Peyer's patch (tissue), 4 donors: Measurements from ENCODE around the gene CHEK2. TPM values are rescaled to one million over a fixed set of nuclear protein-coding genes. Genes with fewer than 3 reads are reported as not detected.

ENCODE experiments used
- DNase-seq, 3 donors: peaks; one replicate each; pipeline ENCODE4 v3.0.0-alpha.2; 2017 to 2019
- H3K27ac ChIP-seq, 4 donors: fragments of 200-600 bp; sonication (generic); one replicate each; pipeline ENCODE4 v1.5.1; 2016 to 2019
- H3K27me3 ChIP-seq, 2 donors: fragments of 200-600 bp; sonication (generic); one replicate each; pipeline ENCODE4 v1.5.1; 2019
- H3K36me3 ChIP-seq, 3 donors: fragments of 200-600 bp; sonication (generic); one replicate each; pipeline ENCODE4 v1.5.1; 2016 to 2019
- H3K4me1 ChIP-seq, 4 donors: fragments of 200-600 bp; sonication (generic); one replicate each; pipeline ENCODE4 v1.5.1; 2016 to 2019
- H3K4me3 ChIP-seq, 4 donors: fragments of 200-600 bp; sonication (generic); 1 replicate in 3 of 4; 2 replicates in 1 of 4; pipeline ENCODE4 v1.5.1; 2016 to 2019; ENCODE audit warnings: mild to moderate bottlenecking in 1 of 4
- H3K9me3 ChIP-seq, 4 donors: fragments of 200-600 bp; sonication (generic); one replicate each; pipeline ENCODE4 v1.5.1; 2016 to 2019; ENCODE audit warnings: mild to moderate bottlenecking in 1 of 4
- POLR2A ChIP-seq, 2 donors: fragments of 450-650 bp; IDR thresholded peaks; one replicate each; pipeline ENCODE4 v1.5.1; 2017; ENCODE audit warnings: antibody characterized with exemption in 2 of 2, mild to moderate bottlenecking in 2 of 2, moderate library complexity in 2 of 2
- total RNA-seq, 4 donors: library from RNA; depleted of rRNA; stranded (reverse); fragments of >200 nt; gene quantifications; one replicate each; pipeline ENCODE4 v1.1.0, GENCODE V29; 2016
- TF ChIP-seq, protein P1 (sequence below), 6 experiments: fragments of 450-650 bp in 4 of 6; fragments of 200-600 bp in 2 of 6; sonication (generic) in 1 of 6; IDR thresholded peaks; one replicate each; pipeline ENCODE4 v1.5.1; 2017 to 2019; ENCODE audit warnings: antibody characterized with exemption in 6 of 6, mild to moderate bottlenecking in 3 of 6, moderate library complexity in 1 of 6

Gene CHEK2
- 10 to 100 TPM in 3 of 4 donors, 1 to 10 TPM in 1; 8.7 to 24.2 (median 14.2) TPM for total RNA-seq

GRCh38 chr22:28741785-28742561 is at the start of gene CHEK2, which contains the start of gene HSCB:
Gene CHEK2 (minus strand): TSS chr22:28741820. CDS start chr22:28734721, 7,099 bp downstream.
Gene HSCB (plus strand): TSS chr22:28742039. CDS start chr22:28742096, 57 bp downstream.
- no peaks in the 10 kb centered on the region for H3K27me3 ChIP-seq
- H3K4me3 ChIP-seq, result peak within 1 kb of the TSS; percentile 76 to 94 (median 82)
- peak within 1 kb of the TSS; percentile 93 to 96 (median 96) for H3K27ac ChIP-seq
- DNase-seq, result peak; percentile 97 to 99 (median 99)
- peak; percentile 65 to 73 for TF ChIP-seq POLR2A (IDR thresholded peaks at IDR 0.05)
- TF ChIP-seq, protein P1, sequence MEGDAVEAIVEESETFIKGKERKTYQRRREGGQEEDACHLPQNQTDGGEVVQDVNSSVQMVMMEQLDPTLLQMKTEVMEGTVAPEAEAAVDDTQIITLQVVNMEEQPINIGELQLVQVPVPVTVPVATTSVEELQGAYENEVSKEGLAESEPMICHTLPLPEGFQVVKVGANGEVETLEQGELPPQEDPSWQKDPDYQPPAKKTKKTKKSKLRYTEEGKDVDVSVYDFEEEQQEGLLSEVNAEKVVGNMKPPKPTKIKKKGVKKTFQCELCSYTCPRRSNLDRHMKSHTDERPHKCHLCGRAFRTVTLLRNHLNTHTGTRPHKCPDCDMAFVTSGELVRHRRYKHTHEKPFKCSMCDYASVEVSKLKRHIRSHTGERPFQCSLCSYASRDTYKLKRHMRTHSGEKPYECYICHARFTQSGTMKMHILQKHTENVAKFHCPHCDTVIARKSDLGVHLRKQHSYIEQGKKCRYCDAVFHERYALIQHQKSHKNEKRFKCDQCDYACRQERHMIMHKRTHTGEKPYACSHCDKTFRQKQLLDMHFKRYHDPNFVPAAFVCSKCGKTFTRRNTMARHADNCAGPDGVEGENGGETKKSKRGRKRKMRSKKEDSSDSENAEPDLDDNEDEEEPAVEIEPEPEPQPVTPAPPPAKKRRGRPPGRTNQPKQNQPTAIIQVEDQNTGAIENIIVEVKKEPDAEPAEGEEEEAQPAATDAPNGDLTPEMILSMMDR (IDR thresholded peaks at IDR 0.05), result no peak
- H3K36me3 ChIP-seq, result peaks cover 0 to 29% (median 0%) of the 10 kb centered on the region in 3 donors
- H3K4me1 ChIP-seq, result peaks cover 0 to 10% (median 4%) of the 10 kb centered on the region in 4 donors
- H3K9me3 ChIP-seq, result no peaks in the 10 kb centered on the region

DNA sequence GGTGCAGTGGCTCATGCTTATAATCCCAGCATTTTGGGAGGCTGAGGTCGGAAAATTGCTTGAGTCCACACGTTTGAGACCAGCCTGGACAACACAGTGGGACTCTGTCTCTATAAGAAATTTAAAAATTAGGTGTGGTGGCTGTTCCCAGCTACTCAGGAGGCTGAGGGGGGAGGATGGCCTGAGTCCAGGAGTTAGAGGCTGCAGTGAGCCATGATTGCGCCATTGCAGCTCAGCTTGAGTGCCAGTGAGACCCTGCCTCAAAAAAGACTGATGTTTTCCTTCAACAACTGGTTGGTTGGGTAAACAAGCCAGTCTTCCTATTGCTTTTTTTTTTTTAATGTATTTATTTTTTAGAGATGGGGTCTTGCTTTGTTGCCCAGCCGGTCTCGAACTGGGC is 49.5 kb upstream of the CHEK2 start:
- peaks cover 0 to 45% (median 0%) of the 10 kb centered on the region in 3 donors for H3K36me3 ChIP-seq

GRCh38 chr22:28788601-28789000 is 47.0 kb upstream of the CHEK2 start:
- Histone ChIP-seq H3K9me3 (no peaks in the 10 kb centered on the region), H3K27me3 (no peaks in the 10 kb centered on the region), H3K27ac (no peak overlapping the region), H3K4me3 (no peak overlapping the region), H3K36me3 (peaks cover 0 to 45% (median 0%) of the 10 kb centered on the region in 3 donors), H3K4me1 (peaks cover 0 to 29% (median 2%) of the 10 kb centered on the region in 4 donors)
- DNase-seq, result no peak
- TF ChIP-seq, protein P1 (IDR thresholded peaks at IDR 0.05), result no peak
- TF ChIP-seq POLR2A (IDR thresholded peaks at IDR 0.05), result no peak

More for the DNA sequence above, 49.5 kb upstream of the CHEK2 start:
- peaks cover 0 to 26% (median 2%) of the 10 kb centered on the region in 4 donors for H3K4me1 ChIP-seq
- H3K4me3 ChIP-seq, result no peak overlapping the region
- H3K27ac ChIP-seq, result peak overlapping the region in 1 of 4 donors; percentile 67
- no peaks in the 10 kb centered on the region for H3K9me3 ChIP-seq
- no peaks in the 10 kb centered on the region for H3K27me3 ChIP-seq
- no peak for TF ChIP-seq POLR2A (IDR thresholded peaks at IDR 0.05)
- TF ChIP-seq, protein P1 (IDR thresholded peaks at IDR 0.05), result no peak
- no peak for DNase-seq

DNA sequence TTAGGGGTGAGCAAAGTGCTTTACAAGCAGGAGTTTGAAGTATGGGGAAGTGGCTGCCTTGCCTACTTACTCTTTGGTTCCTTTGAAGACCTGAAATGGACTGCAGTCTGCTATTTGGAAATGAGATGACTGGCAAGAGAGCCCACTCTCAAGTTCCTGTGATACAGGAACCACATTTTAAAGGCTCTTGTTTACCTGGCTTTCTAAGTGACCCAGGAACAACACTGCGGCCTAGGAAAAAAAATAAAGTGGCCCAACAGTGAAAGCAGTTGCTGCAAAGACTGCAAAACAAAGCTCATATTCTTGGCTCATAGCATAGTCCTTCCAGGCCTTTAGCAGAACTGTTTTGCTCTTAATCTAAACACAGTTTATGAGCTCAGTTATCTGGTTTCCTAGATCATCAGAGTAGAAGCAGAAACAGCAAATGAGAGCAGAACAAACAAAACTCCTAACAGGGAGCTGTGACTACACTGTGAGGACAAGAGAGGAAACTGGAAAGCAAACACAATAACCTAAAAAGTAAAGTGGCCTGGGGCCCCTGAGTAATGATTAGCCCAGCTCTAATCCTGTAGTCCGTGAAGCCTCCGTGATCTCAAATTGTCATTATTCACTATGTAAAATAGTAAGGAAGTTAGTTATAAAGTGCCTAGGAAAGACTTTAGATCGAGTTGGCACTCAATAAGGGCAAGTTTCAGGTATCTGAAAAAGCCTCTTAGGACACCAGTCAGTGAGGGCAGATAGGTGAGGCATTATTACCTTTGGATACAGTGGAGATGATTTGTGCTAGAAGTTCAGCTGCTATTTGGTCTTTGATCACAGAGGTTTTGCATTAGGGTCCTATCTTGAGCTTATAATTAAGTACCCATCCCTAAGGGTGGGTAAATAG is 42.4 kb upstream of the CHEK2 start:
- no peak overlapping the region for H3K4me3 ChIP-seq
- H3K27me3 ChIP-seq, result no peaks in the 10 kb centered on the region
- peaks cover 0 to 27% (median 0%) of the 10 kb centered on the region in 4 donors for H3K4me1 ChIP-seq
- peak overlapping the region in 3 of 4 donors; percentile 2 to 57 (median 57) for H3K27ac ChIP-seq
- no peak for DNase-seq
- H3K9me3 ChIP-seq, result no peaks in the 10 kb centered on the region
- H3K36me3 ChIP-seq, result peaks cover 0 to 66% (median 0%) of the 10 kb centered on the region in 3 donors
- TF ChIP-seq, protein P1 (IDR thresholded peaks at IDR 0.05), result no peak

DNA sequence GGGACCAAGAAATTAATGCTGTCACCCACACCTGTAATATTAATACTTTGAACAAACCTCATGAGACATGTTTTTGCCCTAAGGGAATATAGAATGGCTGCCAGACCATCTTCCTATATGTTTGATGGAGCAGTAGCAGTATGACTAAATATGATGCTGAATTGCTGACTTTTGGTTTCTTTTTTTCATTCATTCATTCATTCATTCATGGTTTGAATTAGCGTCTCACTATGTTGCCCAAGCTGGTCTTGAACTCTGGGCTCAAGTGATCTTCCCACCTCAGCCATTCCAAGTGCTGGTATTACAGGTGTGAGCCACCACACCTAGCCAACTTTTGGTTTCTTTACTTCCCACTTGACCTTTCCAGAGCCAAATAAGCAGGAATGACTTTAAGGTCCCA is 38.7 kb upstream of the CHEK2 start:
- TF ChIP-seq POLR2A (IDR thresholded peaks at IDR 0.05), result no peak
- TF ChIP-seq, protein P1 (IDR thresholded peaks at IDR 0.05), result no peak
- Histone ChIP-seq H3K27me3 (no peaks in the 10 kb centered on the region), H3K4me3 (no peak overlapping the region), H3K9me3 (no peaks in the 10 kb centered on the region), H3K36me3 (peaks cover 0 to 66% (median 0%) of the 10 kb centered on the region in 3 donors), H3K27ac (no peak overlapping the region), H3K4me1 (peaks cover 0 to 40% (median 0%) of the 10 kb centered on the region in 4 donors)
- no peak for DNase-seq
